Peyer's patch (tissue), 4 donors: ENCODE results near the gene ADH7. TPM values are rescaled to one million over a fixed set of nuclear protein-coding genes. Genes with fewer than 3 reads are reported as not detected.

Experiments used
- DNase-seq, 3 donors: peaks; one replicate each; pipeline ENCODE4 v3.0.0-alpha.2; 2017 to 2019
- H3K27ac ChIP-seq, 4 donors: fragments of 200-600 bp; sonication (generic); one replicate each; pipeline ENCODE4 v1.5.1; 2016 to 2019
- H3K27me3 ChIP-seq, 2 donors: fragments of 200-600 bp; sonication (generic); one replicate each; pipeline ENCODE4 v1.5.1; 2019
- H3K36me3 ChIP-seq, 3 donors: fragments of 200-600 bp; sonication (generic); one replicate each; pipeline ENCODE4 v1.5.1; 2016 to 2019
- H3K4me1 ChIP-seq, 4 donors: fragments of 200-600 bp; sonication (generic); one replicate each; pipeline ENCODE4 v1.5.1; 2016 to 2019
- H3K4me3 ChIP-seq, 4 donors: fragments of 200-600 bp; sonication (generic); 1 replicate in 3 of 4; 2 replicates in 1 of 4; pipeline ENCODE4 v1.5.1; 2016 to 2019; ENCODE audit warnings: mild to moderate bottlenecking in 1 of 4
- H3K9me3 ChIP-seq, 4 donors: fragments of 200-600 bp; sonication (generic); one replicate each; pipeline ENCODE4 v1.5.1; 2016 to 2019; ENCODE audit warnings: mild to moderate bottlenecking in 1 of 4
- POLR2A ChIP-seq, 2 donors: fragments of 450-650 bp; IDR thresholded peaks; one replicate each; pipeline ENCODE4 v1.5.1; 2017; ENCODE audit warnings: antibody characterized with exemption in 2 of 2, mild to moderate bottlenecking in 2 of 2, moderate library complexity in 2 of 2
- total RNA-seq, 4 donors: library from RNA; depleted of rRNA; stranded (reverse); fragments of >200 nt; gene quantifications; one replicate each; pipeline ENCODE4 v1.1.0, GENCODE V29; 2016
- TF ChIP-seq, protein P1 (sequence below), 6 experiments: fragments of 450-650 bp in 4 of 6; fragments of 200-600 bp in 2 of 6; sonication (generic) in 1 of 6; IDR thresholded peaks; one replicate each; pipeline ENCODE4 v1.5.1; 2017 to 2019; ENCODE audit warnings: antibody characterized with exemption in 6 of 6, mild to moderate bottlenecking in 3 of 6, moderate library complexity in 1 of 6

The ADH7 gene
- total RNA-seq, 4 donors from 2014 or later, result not detected

DNA sequence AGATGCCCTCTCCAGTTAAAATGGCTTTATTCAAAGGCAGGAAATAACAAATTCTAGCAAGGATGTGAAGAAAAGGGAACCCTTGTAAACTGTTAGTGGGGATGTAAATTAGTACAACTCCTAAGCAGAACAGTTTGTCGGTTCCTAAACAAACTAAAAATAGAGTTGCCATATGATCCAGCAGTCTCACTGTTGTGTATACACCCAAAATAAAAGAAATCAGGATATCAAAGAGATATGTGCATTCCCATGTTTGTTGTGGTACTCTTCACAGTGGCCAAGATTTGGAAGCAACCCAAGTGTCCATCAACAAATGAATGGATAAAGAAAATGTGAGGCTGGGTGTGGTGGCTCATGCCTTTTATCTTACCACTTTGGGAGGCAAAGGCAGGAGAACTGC lies 36.1 kb downstream of the ADH7 start:
- H3K36me3 ChIP-seq, result no peaks in the 10 kb centered on the region
- no peak overlapping the region for H3K4me3 ChIP-seq
- H3K4me1 ChIP-seq, result peaks cover 0 to 21% (median 0%) of the 10 kb centered on the region in 4 donors
- DNase-seq, result no peak
- TF ChIP-seq, protein P1, sequence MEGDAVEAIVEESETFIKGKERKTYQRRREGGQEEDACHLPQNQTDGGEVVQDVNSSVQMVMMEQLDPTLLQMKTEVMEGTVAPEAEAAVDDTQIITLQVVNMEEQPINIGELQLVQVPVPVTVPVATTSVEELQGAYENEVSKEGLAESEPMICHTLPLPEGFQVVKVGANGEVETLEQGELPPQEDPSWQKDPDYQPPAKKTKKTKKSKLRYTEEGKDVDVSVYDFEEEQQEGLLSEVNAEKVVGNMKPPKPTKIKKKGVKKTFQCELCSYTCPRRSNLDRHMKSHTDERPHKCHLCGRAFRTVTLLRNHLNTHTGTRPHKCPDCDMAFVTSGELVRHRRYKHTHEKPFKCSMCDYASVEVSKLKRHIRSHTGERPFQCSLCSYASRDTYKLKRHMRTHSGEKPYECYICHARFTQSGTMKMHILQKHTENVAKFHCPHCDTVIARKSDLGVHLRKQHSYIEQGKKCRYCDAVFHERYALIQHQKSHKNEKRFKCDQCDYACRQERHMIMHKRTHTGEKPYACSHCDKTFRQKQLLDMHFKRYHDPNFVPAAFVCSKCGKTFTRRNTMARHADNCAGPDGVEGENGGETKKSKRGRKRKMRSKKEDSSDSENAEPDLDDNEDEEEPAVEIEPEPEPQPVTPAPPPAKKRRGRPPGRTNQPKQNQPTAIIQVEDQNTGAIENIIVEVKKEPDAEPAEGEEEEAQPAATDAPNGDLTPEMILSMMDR (IDR thresholded peaks at IDR 0.05), result no peak
- no peak for TF ChIP-seq POLR2A (IDR thresholded peaks at IDR 0.05)
- no peak overlapping the region for H3K27ac ChIP-seq
- no peaks in the 10 kb centered on the region for H3K27me3 ChIP-seq
- no peaks in the 10 kb centered on the region for H3K9me3 ChIP-seq

DNA sequence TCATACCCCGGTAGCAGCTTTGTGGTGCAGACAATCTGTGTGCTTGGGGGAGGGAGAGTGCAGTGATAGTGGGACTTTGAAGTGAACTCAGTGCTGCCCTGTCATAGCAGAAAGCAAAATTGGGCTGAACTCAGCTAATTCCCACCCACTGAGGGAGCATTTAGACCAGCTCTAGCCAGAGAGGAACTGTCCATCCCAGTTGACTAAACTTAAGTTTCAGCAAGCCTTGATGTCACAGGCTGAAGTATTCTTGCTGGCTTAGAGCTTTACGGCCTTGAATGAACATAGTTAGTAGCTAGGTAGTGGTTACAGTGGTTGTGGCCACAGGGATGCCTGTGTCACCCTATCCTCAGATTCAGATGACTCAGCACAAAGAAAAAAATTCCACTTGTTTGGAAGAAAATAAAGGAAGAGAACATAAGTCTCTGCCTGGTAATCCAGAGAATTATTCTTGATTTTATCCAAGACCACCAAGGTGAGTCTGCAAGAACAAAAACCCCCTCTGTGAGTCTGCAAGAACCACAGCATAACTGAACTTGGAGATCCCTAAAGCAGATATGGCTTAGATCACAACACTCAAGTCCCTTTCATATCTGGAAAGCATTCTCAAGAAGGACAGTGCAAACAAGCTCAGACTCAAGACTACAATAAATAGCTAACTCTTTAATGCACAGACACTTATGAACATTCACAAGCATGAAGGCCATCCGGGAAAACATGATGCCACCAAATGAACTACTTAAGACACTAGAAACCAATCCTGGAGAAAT lies 39.4 kb downstream of the ADH7 start:
- H3K4me3 ChIP-seq, result no peak overlapping the region
- TF ChIP-seq, protein P1 (IDR thresholded peaks at IDR 0.05), result no peak
- no peak for TF ChIP-seq POLR2A (IDR thresholded peaks at IDR 0.05)
- H3K36me3 ChIP-seq, result no peaks in the 10 kb centered on the region
- no peaks in the 10 kb centered on the region for H3K27me3 ChIP-seq
- peaks cover 0 to 11% (median 0%) of the 10 kb centered on the region in 4 donors for H3K4me1 ChIP-seq
- DNase-seq, result no peak
- no peaks in the 10 kb centered on the region for H3K9me3 ChIP-seq
- H3K27ac ChIP-seq, result peak overlapping the region in 2 of 4 donors; percentile 2 to 51

- Histone ChIP-seq H3K27ac (peak overlapping the region in 2 of 4 donors; percentile 2 to 51), H3K4me3 (no peak overlapping the region), H3K4me1 (peaks cover 0 to 11% (median 0%) of the 10 kb centered on the region in 4 donors), H3K9me3 (no peaks in the 10 kb centered on the region), H3K27me3 (no peaks in the 10 kb centered on the region), H3K36me3 (no peaks in the 10 kb centered on the region)
- no peak for TF ChIP-seq POLR2A (IDR thresholded peaks at IDR 0.05)
- TF ChIP-seq, protein P1 (IDR thresholded peaks at IDR 0.05), result no peak
- no peak for DNase-seq
Measured at GRCh38 chr4:99394896-99395295, 40.2 kb downstream of the ADH7 start.

- peak overlapping the region in 1 of 4 donors; percentile 53 for H3K27ac ChIP-seq
- DNase-seq, result no peak
- H3K4me3 ChIP-seq, result no peak overlapping the region
Measured at GRCh38 chr4:99390055-99390454, 45.1 kb downstream of the ADH7 start.

GRCh38 chr4:99389606-99390005 lies 45.5 kb downstream of the ADH7 start:
- no peak for DNase-seq
- Histone ChIP-seq H3K27ac (peak overlapping the region in 1 of 4 donors; percentile 53), H3K27me3 (no peaks in the 10 kb centered on the region), H3K9me3 (no peaks in the 10 kb centered on the region), H3K4me3 (no peak overlapping the region), H3K4me1 (no peaks in the 10 kb centered on the region), H3K36me3 (no peaks in the 10 kb centered on the region)
- TF ChIP-seq POLR2A (IDR thresholded peaks at IDR 0.05), result no peak
- TF ChIP-seq, protein P1 (IDR thresholded peaks at IDR 0.05), result no peak

More at GRCh38 chr4:99390055-99390454, 45.1 kb downstream of the ADH7 start:
- TF ChIP-seq, protein P1 (IDR thresholded peaks at IDR 0.05), result no peak
- no peaks in the 10 kb centered on the region for H3K27me3 ChIP-seq
- H3K4me1 ChIP-seq, result peaks cover 0 to 2% (median 0%) of the 10 kb centered on the region in 4 donors
- H3K36me3 ChIP-seq, result no peaks in the 10 kb centered on the region
- no peaks in the 10 kb centered on the region for H3K9me3 ChIP-seq
